ENCODE data around the gene COBL.
A peak's percentile ranks its signal among the peaks of the same experiment; 100 is the strongest.

The COBL gene

DNA sequence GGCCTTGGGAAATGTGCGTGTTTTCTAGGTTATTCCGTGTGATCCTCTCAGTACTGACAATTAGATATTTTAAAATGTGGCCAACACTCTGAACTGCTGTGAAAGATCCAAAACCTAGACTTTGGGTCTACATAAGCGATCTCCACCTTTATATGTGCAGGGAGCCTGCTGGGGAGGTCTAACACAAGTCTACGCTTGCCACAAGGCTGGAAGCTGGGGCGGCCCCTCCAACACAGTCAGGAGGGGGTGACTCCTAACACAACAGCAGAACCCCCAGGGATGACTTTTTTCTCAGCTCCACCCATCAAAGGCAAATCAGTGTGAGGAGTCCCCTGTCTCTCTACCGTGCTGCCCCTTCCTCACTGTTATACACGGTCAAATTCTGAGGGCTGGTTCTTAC lies 202.6 kb downstream of the COBL start:
- WGBS, 2 donors (ENCODE audit: extremely low coverage in 2 of 2, insufficient read length in 2 of 2, insufficient replicate concordance in 1 of 2) = no CpG with 5 or more reads among the region's 7 CpGs
- H2BK15ac ChIP-seq (ENCODE audit: low read length) = no peak overlapping the region
- no peaks in the 10 kb centered on the region for H3K4me1 ChIP-seq (ENCODE audit: control insufficient read depth in 2 of 2, insufficient read depth in 1 of 2, low read depth in 1 of 2, low read length in 2 of 2)
- H4K8ac ChIP-seq (ENCODE audit: low read depth, low read length) = no peak overlapping the region
- no peak overlapping the region for H3K18ac ChIP-seq (ENCODE audit: low read length)
- H3K9ac ChIP-seq (ENCODE audit: low read depth, low read length, poor library complexity) = no peak overlapping the region
- H3K27ac ChIP-seq (replicated peaks; ENCODE audit: low read length) = no peak overlapping the region
- no peak overlapping the region for H3K23ac ChIP-seq (ENCODE audit: low read depth, low read length, poor library complexity)
- H3K4me2 ChIP-seq (ENCODE audit: insufficient read depth, low read length, poor library complexity, severe bottlenecking) = no peak overlapping the region
- H2BK5ac ChIP-seq (ENCODE audit: low read length) = no peak overlapping the region
- no peaks in the 10 kb centered on the region for H3K9me3 ChIP-seq (replicated peaks in 1 of 2; ENCODE audit: control insufficient read depth in 2 of 2, insufficient read depth in 1 of 2, low read depth in 1 of 2, low read length in 2 of 2)
- no peak overlapping the region for H2AK5ac ChIP-seq (ENCODE audit: low read depth, low read length)
- H2BK12ac ChIP-seq (ENCODE audit: low read length) = no peak overlapping the region
- H3K27me3 ChIP-seq (ENCODE audit: control insufficient read depth in 3 of 3, insufficient read depth in 3 of 3, low read depth in 1 of 3, low read length in 3 of 3) = no peaks in the 10 kb centered on the region
- no peaks in the 10 kb centered on the region for H3K36me3 ChIP-seq (replicated peaks in 1 of 2; ENCODE audit: control insufficient read depth in 2 of 2, insufficient read depth in 2 of 2, low read length in 2 of 2)
- no peaks in the 10 kb centered on the region for H3K79me1 ChIP-seq (ENCODE audit: low read depth, low read length)
- H2AFZ ChIP-seq (ENCODE audit: low read length) = no peak overlapping the region
- no peak overlapping the region for H4K91ac ChIP-seq (ENCODE audit: low read depth, low read length, poor library complexity)
- H3K4ac ChIP-seq (ENCODE audit: low read length) = peak overlapping the region; percentile 66
- no peak for DNase-seq (ENCODE audit: low spot score)
- H3K4me3 ChIP-seq (ENCODE audit: low read length in 2 of 2) = no peak overlapping the region
- no peak overlapping the region for H2BK120ac ChIP-seq (ENCODE audit: low read depth, low read length)
- peak overlapping the region; percentile 8 for H3K14ac ChIP-seq (ENCODE audit: low read length)

DNA sequence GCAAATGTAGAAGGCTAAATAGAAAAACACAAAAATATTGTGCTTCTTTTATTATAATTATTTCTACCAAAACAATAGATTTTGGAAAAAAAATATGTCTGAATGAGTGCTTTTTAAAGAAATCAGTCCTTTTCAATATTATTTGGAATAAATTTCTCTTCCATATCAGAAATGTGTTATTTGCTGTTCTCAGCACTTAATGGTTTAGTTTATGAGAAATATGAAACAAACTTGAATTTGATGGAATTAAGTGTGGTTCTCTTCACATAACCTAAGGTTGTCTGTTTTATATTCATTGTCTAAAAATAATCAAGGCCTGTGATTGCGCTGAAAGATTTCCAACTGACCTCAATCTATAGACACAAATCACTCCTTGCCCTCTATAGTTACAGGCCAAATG lies 203.0 kb downstream of the COBL start:
- no peak overlapping the region for H2BK5ac ChIP-seq (ENCODE audit: low read length)
- H3K79me1 ChIP-seq (ENCODE audit: low read depth, low read length) = no peaks in the 10 kb centered on the region
- H3K4me2 ChIP-seq (ENCODE audit: insufficient read depth, low read length, poor library complexity, severe bottlenecking) = no peak overlapping the region
- no peak overlapping the region for H3K14ac ChIP-seq (ENCODE audit: low read length)
- WGBS, 2 donors (ENCODE audit: extremely low coverage in 2 of 2, insufficient read length in 2 of 2, insufficient replicate concordance in 1 of 2) = no CpG with 5 or more reads among the region's 1 CpG
- no peak overlapping the region for H3K18ac ChIP-seq (ENCODE audit: low read length)
- H4K91ac ChIP-seq (ENCODE audit: low read depth, low read length, poor library complexity) = no peak overlapping the region
- no peak overlapping the region for H2AK5ac ChIP-seq (ENCODE audit: low read depth, low read length)
- no peak overlapping the region for H2BK12ac ChIP-seq (ENCODE audit: low read length)
- no peaks in the 10 kb centered on the region for H3K9me3 ChIP-seq (replicated peaks in 1 of 2; ENCODE audit: control insufficient read depth in 2 of 2, insufficient read depth in 1 of 2, low read depth in 1 of 2, low read length in 2 of 2)
- H2AFZ ChIP-seq (ENCODE audit: low read length) = no peak overlapping the region
- DNase-seq (ENCODE audit: low spot score) = no peak
- H3K36me3 ChIP-seq (replicated peaks in 1 of 2; ENCODE audit: control insufficient read depth in 2 of 2, insufficient read depth in 2 of 2, low read length in 2 of 2) = no peaks in the 10 kb centered on the region
- H3K27me3 ChIP-seq (ENCODE audit: control insufficient read depth in 3 of 3, insufficient read depth in 3 of 3, low read depth in 1 of 3, low read length in 3 of 3) = no peaks in the 10 kb centered on the region
- no peak overlapping the region for H3K4ac ChIP-seq (ENCODE audit: low read length)
- no peak overlapping the region for H4K8ac ChIP-seq (ENCODE audit: low read depth, low read length)
- H3K4me1 ChIP-seq (ENCODE audit: control insufficient read depth in 2 of 2, insufficient read depth in 1 of 2, low read depth in 1 of 2, low read length in 2 of 2) = no peaks in the 10 kb centered on the region
- no peak overlapping the region for H3K27ac ChIP-seq (replicated peaks; ENCODE audit: low read length)
- no peak overlapping the region for H3K9ac ChIP-seq (ENCODE audit: low read depth, low read length, poor library complexity)
- H2BK15ac ChIP-seq (ENCODE audit: low read length) = no peak overlapping the region
- no peak overlapping the region for H2BK120ac ChIP-seq (ENCODE audit: low read depth, low read length)
- H3K4me3 ChIP-seq (ENCODE audit: low read length in 2 of 2) = no peak overlapping the region
- no peak overlapping the region for H3K23ac ChIP-seq (ENCODE audit: low read depth, low read length, poor library complexity)

DNA sequence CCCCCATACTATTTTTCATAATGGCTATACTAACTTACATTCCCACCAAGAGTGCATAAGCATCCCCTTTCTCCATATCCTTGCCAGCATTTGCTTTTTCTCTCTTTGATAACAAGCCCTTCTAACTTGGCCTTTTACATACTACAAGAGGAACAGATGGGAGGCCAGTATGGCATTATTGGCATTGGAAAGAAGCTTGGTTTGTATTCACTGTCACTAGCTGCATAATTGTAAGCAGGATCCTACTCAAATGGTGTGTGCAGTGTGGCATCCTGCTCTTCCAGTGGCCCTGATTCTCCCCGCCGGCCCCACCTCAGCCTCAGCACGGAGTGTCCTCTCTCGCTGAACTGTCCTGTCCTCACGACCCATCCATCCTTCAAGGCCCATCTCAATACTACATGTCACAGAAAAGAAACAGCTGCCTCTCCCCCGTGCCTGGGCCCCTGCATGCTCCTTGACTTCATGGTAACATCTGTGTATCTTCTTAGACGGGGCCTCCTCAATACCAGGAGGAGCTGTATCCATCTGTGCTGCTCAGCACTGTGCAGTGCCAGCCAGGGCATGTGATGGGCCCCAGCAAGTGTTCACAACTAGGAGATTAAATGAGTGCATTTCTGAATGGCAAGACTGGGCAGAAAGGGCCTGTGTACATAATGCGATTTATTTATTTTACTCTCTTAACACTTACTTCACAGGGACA lies 205.2 kb downstream of the COBL start:
- Histone ChIP-seq H2AFZ (ENCODE audit: low read length) (no peak overlapping the region), H2BK120ac (ENCODE audit: low read depth, low read length) (no peak overlapping the region), H2BK15ac (ENCODE audit: low read length) (no peak overlapping the region), H3K4ac (ENCODE audit: low read length) (no peak overlapping the region), H2BK5ac (ENCODE audit: low read length) (no peak overlapping the region), H3K23ac (ENCODE audit: low read depth, low read length, poor library complexity) (no peak overlapping the region), H3K4me3 (ENCODE audit: low read length in 2 of 2) (no peak overlapping the region), H3K18ac (ENCODE audit: low read length) (no peak overlapping the region), H3K9ac (ENCODE audit: low read depth, low read length, poor library complexity) (no peak overlapping the region), H4K8ac (ENCODE audit: low read depth, low read length) (no peak overlapping the region), H3K4me1 (ENCODE audit: control insufficient read depth in 2 of 2, insufficient read depth in 1 of 2, low read depth in 1 of 2, low read length in 2 of 2) (no peaks in the 10 kb centered on the region), H4K91ac (ENCODE audit: low read depth, low read length, poor library complexity) (no peak overlapping the region), H3K79me1 (ENCODE audit: low read depth, low read length) (no peaks in the 10 kb centered on the region), H3K9me3 (replicated peaks in 1 of 2; ENCODE audit: control insufficient read depth in 2 of 2, insufficient read depth in 1 of 2, low read depth in 1 of 2, low read length in 2 of 2) (no peaks in the 10 kb centered on the region), H3K4me2 (ENCODE audit: insufficient read depth, low read length, poor library complexity, severe bottlenecking) (no peak overlapping the region), H2AK5ac (ENCODE audit: low read depth, low read length) (no peak overlapping the region), H3K27ac (replicated peaks; ENCODE audit: low read length) (no peak overlapping the region), H2BK12ac (ENCODE audit: low read length) (no peak overlapping the region), H3K36me3 (replicated peaks in 1 of 2; ENCODE audit: control insufficient read depth in 2 of 2, insufficient read depth in 2 of 2, low read length in 2 of 2) (no peaks in the 10 kb centered on the region), H3K27me3 (ENCODE audit: control insufficient read depth in 3 of 3, insufficient read depth in 3 of 3, low read depth in 1 of 3, low read length in 3 of 3) (no peaks in the 10 kb centered on the region), H3K14ac (ENCODE audit: low read length) (peak overlapping the region; percentile 25)
- WGBS, 2 donors (ENCODE audit: extremely low coverage in 2 of 2, insufficient read length in 2 of 2, insufficient replicate concordance in 1 of 2) = no CpG with 5 or more reads among the region's 8 CpGs
- no peak for DNase-seq (ENCODE audit: low spot score)

DNA sequence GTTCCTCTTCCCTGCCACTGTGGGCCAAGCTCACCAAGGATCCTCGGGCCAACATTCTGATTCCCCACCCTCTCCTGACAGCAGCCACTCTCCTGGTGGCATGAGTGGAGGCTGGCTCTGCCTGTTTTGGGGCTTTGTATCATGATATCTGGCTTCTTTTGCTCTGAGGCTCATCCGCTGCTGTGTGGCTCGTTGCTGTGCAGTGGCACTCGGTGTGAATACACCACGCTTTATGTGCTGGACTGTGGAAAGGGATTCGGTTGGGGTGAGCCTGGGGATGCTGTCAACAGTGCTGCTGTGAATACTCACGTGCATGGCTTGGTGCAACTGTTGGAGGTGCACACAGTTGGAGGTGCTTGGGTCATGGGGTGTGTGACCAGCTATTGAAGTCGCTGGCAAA lies 208.5 kb downstream of the COBL start:
- no CpG with 5 or more reads among the region's 8 CpGs for whole genome bisulfite sequencing, 2 donors (ENCODE audit: extremely low coverage in 2 of 2, insufficient read length in 2 of 2, insufficient replicate concordance in 1 of 2)
- no peak overlapping the region for H4K91ac ChIP-seq (ENCODE audit: low read depth, low read length, poor library complexity)
- no peak overlapping the region for H2BK15ac ChIP-seq (ENCODE audit: low read length)
- H3K14ac ChIP-seq (ENCODE audit: low read length) = no peak overlapping the region
- H3K9ac ChIP-seq (ENCODE audit: low read depth, low read length, poor library complexity) = no peak overlapping the region
- no peak overlapping the region for H3K4me3 ChIP-seq (ENCODE audit: low read length in 2 of 2)
- H2BK5ac ChIP-seq (ENCODE audit: low read length) = no peak overlapping the region
- H3K23ac ChIP-seq (ENCODE audit: low read depth, low read length, poor library complexity) = no peak overlapping the region
- DNase-seq (ENCODE audit: low spot score) = no peak
- H2BK12ac ChIP-seq (ENCODE audit: low read length) = no peak overlapping the region
- H2BK120ac ChIP-seq (ENCODE audit: low read depth, low read length) = no peak overlapping the region
- no peak overlapping the region for H3K18ac ChIP-seq (ENCODE audit: low read length)
- H3K27ac ChIP-seq (replicated peaks; ENCODE audit: low read length) = no peak overlapping the region
- H4K8ac ChIP-seq (ENCODE audit: low read depth, low read length) = no peak overlapping the region
- no peak overlapping the region for H2AFZ ChIP-seq (ENCODE audit: low read length)
- no peaks in the 10 kb centered on the region for H3K4me1 ChIP-seq (ENCODE audit: control insufficient read depth in 2 of 2, insufficient read depth in 1 of 2, low read depth in 1 of 2, low read length in 2 of 2)
- no peaks in the 10 kb centered on the region for H3K79me1 ChIP-seq (ENCODE audit: low read depth, low read length)
- no peak overlapping the region for H3K4me2 ChIP-seq (ENCODE audit: insufficient read depth, low read length, poor library complexity, severe bottlenecking)
- no peak overlapping the region for H2AK5ac ChIP-seq (ENCODE audit: low read depth, low read length)
- no peaks in the 10 kb centered on the region for H3K27me3 ChIP-seq (ENCODE audit: control insufficient read depth in 3 of 3, insufficient read depth in 3 of 3, low read depth in 1 of 3, low read length in 3 of 3)
- no peaks in the 10 kb centered on the region for H3K36me3 ChIP-seq (replicated peaks in 1 of 2; ENCODE audit: control insufficient read depth in 2 of 2, insufficient read depth in 2 of 2, low read length in 2 of 2)
- H3K9me3 ChIP-seq (replicated peaks in 1 of 2; ENCODE audit: control insufficient read depth in 2 of 2, insufficient read depth in 1 of 2, low read depth in 1 of 2, low read length in 2 of 2) = no peaks in the 10 kb centered on the region
- no peak overlapping the region for H3K4ac ChIP-seq (ENCODE audit: low read length)
